WTC11 (cell line): ENCODE results near the gene CHTF8. TPM values are rescaled to one million over a fixed set of nuclear protein-coding genes. Genes with fewer than 3 reads are reported as not detected.

Source experiments
- ATAC-seq: fragments of 200-7000 bp; cut with Tn5 transposase; 2 replicates; pipeline ENCODE4 v1.10.0; 2021; ENCODE audit warnings: mild to moderate bottlenecking, moderate library complexity
- CTCF ChIA-PET: fragments of 300-600 bp; sonication (Branson Sonifier 250); formaldehyde crosslinking; loops from one replicate; lab custom pipeline; 2021; ENCODE audit warnings: antibody characterized with exemption; lab: Charles Lee
- POLR2A ChIA-PET: fragments of 350-600 bp; sonication (Branson Sonifier 250); formaldehyde crosslinking; loops from one replicate; lab custom pipeline; 2021; ENCODE audit warnings: antibody characterized with exemption; lab: Charles Lee
- DNase-seq: peaks from one replicate; pipeline ENCODE4 v3.0.0; 2021; ENCODE audit warnings: low spot score
- H3K27ac Mint-ChIP-seq: 2 replicates; pipeline ENCODE4 v1.8.0; 2021; ENCODE audit warnings: mixed read lengths
- H3K27me3 Mint-ChIP-seq: 2 replicates; pipeline ENCODE4 v1.8.0; 2021; ENCODE audit warnings: low read depth, mild to moderate bottlenecking, moderate library complexity, mixed read lengths
- H3K36me3 Mint-ChIP-seq: 2 replicates; pipeline ENCODE4 v1.8.0; 2021; ENCODE audit warnings: mixed read lengths
- H3K4me1 Mint-ChIP-seq: 2 replicates; pipeline ENCODE4 v1.8.0; 2022; ENCODE audit warnings: mixed read lengths
- H3K4me3 Mint-ChIP-seq: 2 replicates; pipeline ENCODE4 v1.8.0; 2021; ENCODE audit warnings: mild to moderate bottlenecking, moderate library complexity, mixed read lengths
- H3K9me3 Mint-ChIP-seq: 2 replicates; pipeline ENCODE4 v1.8.0; 2021; ENCODE audit warnings: mixed read lengths
- CREM ChIP-seq: sonication (generic); formaldehyde crosslinking; IDR thresholded peaks from 2 replicates; pipeline ENCODE4 v1.8.1; 2022; ENCODE audit warnings: mild to moderate bottlenecking, missing genetic modification reagents, moderate library complexity
- ELF4 ChIP-seq: sonication (generic); formaldehyde crosslinking; IDR thresholded peaks from 2 replicates; pipeline ENCODE4 v1.8.1; 2022; ENCODE audit warnings: low read depth, mild to moderate bottlenecking, moderate library complexity, missing genetic modification reagents
- FOXK1 ChIP-seq: sonication (generic); formaldehyde crosslinking; IDR thresholded peaks from 2 replicates; pipeline ENCODE4 v1.8.0; 2022; ENCODE audit warnings: mild to moderate bottlenecking, moderate library complexity, missing genetic modification reagents
- HMGA2 ChIP-seq: fragments of 250-450 bp; sonication (Bioruptor Pico); IDR thresholded peaks from 2 replicates; pipeline ENCODE4 v1.4.0; 2021; ENCODE audit warnings: mild to moderate bottlenecking, moderate library complexity
- IRF1 ChIP-seq: sonication (generic); formaldehyde crosslinking; IDR thresholded peaks from 2 replicates; pipeline ENCODE4 v1.8.0; 2023; ENCODE audit warnings: missing genetic modification reagents
- NFE2L1 ChIP-seq: sonication (generic); formaldehyde crosslinking; IDR thresholded peaks from 2 replicates; pipeline ENCODE4 v1.8.1; 2023; ENCODE audit warnings: missing genetic modification reagents
- NR2C2 ChIP-seq: sonication (generic); formaldehyde crosslinking; IDR thresholded peaks from 2 replicates; pipeline ENCODE4 v1.8.0; 2022; ENCODE audit warnings: mild to moderate bottlenecking, missing genetic modification reagents
- PREB ChIP-seq: sonication (generic); formaldehyde crosslinking; IDR thresholded peaks from 2 replicates; pipeline ENCODE4 v1.8.1; 2022; ENCODE audit warnings: mild to moderate bottlenecking, missing genetic modification reagents, moderate library complexity, borderline replicate concordance
- RELA ChIP-seq: sonication (generic); formaldehyde crosslinking; IDR thresholded peaks from 2 replicates; pipeline ENCODE4 v1.8.1; 2022; ENCODE audit warnings: missing genetic modification reagents, mild to moderate bottlenecking, borderline replicate concordance
- USF1 ChIP-seq: sonication (generic); formaldehyde crosslinking; IDR thresholded peaks from 2 replicates; pipeline ENCODE4 v1.8.0; 2022; ENCODE audit warnings: mild to moderate bottlenecking, missing genetic modification reagents
- ZBTB21 ChIP-seq: sonication (generic); formaldehyde crosslinking; IDR thresholded peaks from 2 replicates; pipeline ENCODE4 v1.8.1; 2023; ENCODE audit warnings: mild to moderate bottlenecking, missing genetic modification reagents, borderline replicate concordance
- ZBTB43 ChIP-seq: sonication (generic); formaldehyde crosslinking; IDR thresholded peaks from 2 replicates; pipeline ENCODE4 v1.8.1; 2023; ENCODE audit warnings: mild to moderate bottlenecking, missing genetic modification reagents
- ZNF317 ChIP-seq: sonication (generic); formaldehyde crosslinking; IDR thresholded peaks from 2 replicates; pipeline ENCODE4 v1.8.1; 2023; ENCODE audit warnings: low read depth, mild to moderate bottlenecking, moderate library complexity, missing genetic modification reagents, borderline replicate concordance
- ZNF671 ChIP-seq: fragments of 250-450 bp; sonication (Bioruptor Pico); IDR thresholded peaks from 2 replicates; pipeline ENCODE4 v1.8.0; 2021; ENCODE audit warnings: mild to moderate bottlenecking
- total RNA-seq: library from RNA; stranded (reverse); gene quantifications from 3 replicates; pipeline ENCODE4 v1.2.3, GENCODE V29; 2021
- TF ChIP-seq, protein P1 (sequence below): fragments of 250-450 bp; sonication (Bioruptor Pico); IDR thresholded peaks from 2 replicates; pipeline ENCODE4 v1.9.0; 2021; ENCODE audit warnings: mild to moderate bottlenecking, borderline replicate concordance
- TF ChIP-seq, protein P2 (sequence below): fragments of 250-450 bp; sonication (Bioruptor Pico); conservative IDR thresholded peaks from 2 replicates; pipeline ENCODE4 v1.9.0; 2021; ENCODE audit warnings: mild to moderate bottlenecking
- TF ChIP-seq, protein P3 (sequence below): fragments of 250-450 bp; sonication (Bioruptor Pico); IDR thresholded peaks from 2 replicates; pipeline ENCODE4 v2.1.2; 2022; ENCODE audit warnings: mild to moderate bottlenecking, moderate library complexity
- TF ChIP-seq, protein P4 (sequence below): fragments of 250-450 bp; sonication (Bioruptor Pico); IDR thresholded peaks from 2 replicates; pipeline ENCODE4 v1.8.0; 2021; ENCODE audit warnings: mild to moderate bottlenecking

The CHTF8 gene
- total RNA-seq, 1 experiment from 2014 or later: 115 TPM

DNA sequence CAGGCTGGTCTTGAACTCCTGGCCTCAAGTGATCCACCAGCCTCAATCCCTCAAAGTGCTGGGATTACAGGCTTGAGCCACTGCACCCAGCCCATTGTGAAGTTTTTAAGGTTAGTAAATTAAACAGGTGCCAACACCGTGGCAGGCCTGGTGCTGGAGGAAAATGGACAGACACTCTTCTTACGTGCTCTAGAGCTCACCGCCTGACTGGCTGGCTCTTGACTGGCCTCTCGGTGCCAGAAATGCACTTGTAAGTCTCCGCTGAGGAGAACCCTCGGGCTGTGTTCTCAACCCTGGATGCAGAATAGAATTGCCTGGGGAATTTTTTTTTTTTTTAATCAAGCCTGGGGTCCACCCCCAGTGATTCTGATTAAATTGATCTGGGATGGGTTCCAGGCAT lies 37.2 kb downstream of the CHTF8 start (continued):
- TF ChIP-seq, protein P1, sequence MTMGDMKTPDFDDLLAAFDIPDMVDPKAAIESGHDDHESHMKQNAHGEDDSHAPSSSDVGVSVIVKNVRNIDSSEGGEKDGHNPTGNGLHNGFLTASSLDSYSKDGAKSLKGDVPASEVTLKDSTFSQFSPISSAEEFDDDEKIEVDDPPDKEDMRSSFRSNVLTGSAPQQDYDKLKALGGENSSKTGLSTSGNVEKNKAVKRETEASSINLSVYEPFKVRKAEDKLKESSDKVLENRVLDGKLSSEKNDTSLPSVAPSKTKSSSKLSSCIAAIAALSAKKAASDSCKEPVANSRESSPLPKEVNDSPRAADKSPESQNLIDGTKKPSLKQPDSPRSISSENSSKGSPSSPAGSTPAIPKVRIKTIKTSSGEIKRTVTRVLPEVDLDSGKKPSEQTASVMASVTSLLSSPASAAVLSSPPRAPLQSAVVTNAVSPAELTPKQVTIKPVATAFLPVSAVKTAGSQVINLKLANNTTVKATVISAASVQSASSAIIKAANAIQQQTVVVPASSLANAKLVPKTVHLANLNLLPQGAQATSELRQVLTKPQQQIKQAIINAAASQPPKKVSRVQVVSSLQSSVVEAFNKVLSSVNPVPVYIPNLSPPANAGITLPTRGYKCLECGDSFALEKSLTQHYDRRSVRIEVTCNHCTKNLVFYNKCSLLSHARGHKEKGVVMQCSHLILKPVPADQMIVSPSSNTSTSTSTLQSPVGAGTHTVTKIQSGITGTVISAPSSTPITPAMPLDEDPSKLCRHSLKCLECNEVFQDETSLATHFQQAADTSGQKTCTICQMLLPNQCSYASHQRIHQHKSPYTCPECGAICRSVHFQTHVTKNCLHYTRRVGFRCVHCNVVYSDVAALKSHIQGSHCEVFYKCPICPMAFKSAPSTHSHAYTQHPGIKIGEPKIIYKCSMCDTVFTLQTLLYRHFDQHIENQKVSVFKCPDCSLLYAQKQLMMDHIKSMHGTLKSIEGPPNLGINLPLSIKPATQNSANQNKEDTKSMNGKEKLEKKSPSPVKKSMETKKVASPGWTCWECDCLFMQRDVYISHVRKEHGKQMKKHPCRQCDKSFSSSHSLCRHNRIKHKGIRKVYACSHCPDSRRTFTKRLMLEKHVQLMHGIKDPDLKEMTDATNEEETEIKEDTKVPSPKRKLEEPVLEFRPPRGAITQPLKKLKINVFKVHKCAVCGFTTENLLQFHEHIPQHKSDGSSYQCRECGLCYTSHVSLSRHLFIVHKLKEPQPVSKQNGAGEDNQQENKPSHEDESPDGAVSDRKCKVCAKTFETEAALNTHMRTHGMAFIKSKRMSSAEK (CRISPR knock-in tag): no peak
- TF ChIP-seq ZBTB21 (CRISPR knock-in tag) (no peak), HMGA2 (CRISPR knock-in tag) (no peak), IRF1 (CRISPR knock-in tag) (no peak)
- TF ChIP-seq, all 79 proteins: peak for 0

GRCh38 chr16:69094501-69094900 lies 37.9 kb downstream of the CHTF8 start:
- H3K36me3 Mint-ChIP-seq: no peaks in the 10 kb centered on the region
- H3K4me3 Mint-ChIP-seq: no peak overlapping the region
- POLR2A ChIA-PET: interaction anchor here (0.5 to 0.6 kb wide), 4 partner anchors 49 to 207 kb away, joined by 3 to 9 read pairs (median 4); no protein-coding TSS in a partner anchor
- no peak for DNase-seq
- H3K9me3 Mint-ChIP-seq: no peaks in the 10 kb centered on the region
- TF ChIP-seq PREB (CRISPR knock-in tag) (no peak), ZNF317 (CRISPR knock-in tag) (no peak), RELA (CRISPR knock-in tag) (no peak)
- TF ChIP-seq, all 79 proteins: peak for 0
- Mint-ChIP-seq H3K27me3 (no peaks in the 10 kb centered on the region), H3K4me1 (peaks cover 38% of the 10 kb centered on the region), H3K27ac (no peak overlapping the region)
- CTCF ChIA-PET: interaction anchor here (0.7 to 1.0 kb wide), 4 partner anchors 10 to 43 kb away, joined by 3 to 8 read pairs (median 4); no protein-coding TSS in a partner anchor
- ATAC-seq: no peak

- ChIA-PET POLR2A (interaction anchor here (0.5 to 0.6 kb wide), 3 partner anchors 48 to 208 kb away, joined by 3 to 4 read pairs (median 4); no protein-coding TSS in a partner anchor), CTCF (interaction anchor here (0.9 to 1.4 kb wide), 6 partner anchors 10 to 122 kb away, joined by 3 to 8 read pairs (median 3); partner anchors contain the start of gene HAS3)
- Mint-ChIP-seq H3K4me1 (peaks cover 42% of the 10 kb centered on the region), H3K27me3 (no peaks in the 10 kb centered on the region), H3K36me3 (no peaks in the 10 kb centered on the region), H3K4me3 (no peak overlapping the region), H3K27ac (peak overlapping the region; percentile 26; the same call in 1 of the 2 replicates), H3K9me3 (no peaks in the 10 kb centered on the region)
- ATAC-seq (no peak), DNase-seq (no peak)
- TF ChIP-seq, protein P2, sequence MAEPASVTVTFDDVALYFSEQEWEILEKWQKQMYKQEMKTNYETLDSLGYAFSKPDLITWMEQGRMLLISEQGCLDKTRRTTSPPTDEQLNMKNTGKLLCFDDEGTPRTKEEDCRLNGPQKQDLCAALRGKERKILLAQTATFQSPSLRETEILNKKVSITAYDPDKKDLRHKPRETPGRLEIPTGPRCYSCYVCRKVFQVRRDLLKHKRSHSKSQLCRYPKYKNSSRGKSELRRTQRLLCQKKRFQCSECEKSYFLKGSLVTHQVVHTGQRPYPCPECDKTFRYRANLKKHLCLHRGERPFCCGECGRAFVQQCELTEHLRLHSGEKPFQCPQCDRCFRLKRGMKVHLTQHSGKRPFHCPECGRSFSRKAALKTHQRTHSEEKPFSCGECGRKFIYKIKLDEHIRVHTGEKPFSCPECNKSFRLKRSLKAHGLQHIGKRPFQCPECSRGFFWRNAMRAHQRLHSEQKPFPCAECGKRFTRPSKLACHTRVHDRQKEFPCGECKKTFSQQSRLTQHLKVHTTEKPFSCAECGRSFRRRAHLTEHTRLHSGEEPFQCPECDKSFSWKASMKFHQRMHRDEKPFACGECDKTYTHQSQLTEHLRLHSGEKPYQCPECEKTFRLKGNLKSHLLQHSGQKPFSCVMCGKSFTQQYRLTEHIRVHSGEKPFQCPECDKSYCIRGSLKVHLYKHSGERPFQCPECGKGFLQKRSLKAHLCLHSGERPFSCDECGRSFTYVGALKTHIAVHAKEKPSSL (CRISPR knock-in tag): no peak
- no peak for TF ChIP-seq FOXK1 (CRISPR knock-in tag)
- TF ChIP-seq ZBTB43: no peak
- TF ChIP-seq CREM: no peak
- no peak for TF ChIP-seq NFE2L1 (CRISPR knock-in tag)
- TF ChIP-seq ELF4: no peak
- no peak for TF ChIP-seq USF1 (CRISPR knock-in tag)
- TF ChIP-seq, protein P3, sequence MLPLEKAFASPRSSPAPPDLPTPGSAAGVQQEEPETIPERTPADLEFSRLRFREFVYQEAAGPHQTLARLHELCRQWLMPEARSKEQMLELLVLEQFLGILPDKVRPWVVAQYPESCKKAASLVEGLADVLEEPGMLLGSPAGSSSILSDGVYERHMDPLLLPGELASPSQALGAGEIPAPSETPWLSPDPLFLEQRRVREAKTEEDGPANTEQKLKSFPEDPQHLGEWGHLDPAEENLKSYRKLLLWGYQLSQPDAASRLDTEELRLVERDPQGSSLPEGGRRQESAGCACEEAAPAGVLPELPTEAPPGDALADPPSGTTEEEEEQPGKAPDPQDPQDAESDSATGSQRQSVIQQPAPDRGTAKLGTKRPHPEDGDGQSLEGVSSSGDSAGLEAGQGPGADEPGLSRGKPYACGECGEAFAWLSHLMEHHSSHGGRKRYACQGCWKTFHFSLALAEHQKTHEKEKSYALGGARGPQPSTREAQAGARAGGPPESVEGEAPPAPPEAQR (CRISPR knock-in tag): no peak
- TF ChIP-seq, protein P4, sequence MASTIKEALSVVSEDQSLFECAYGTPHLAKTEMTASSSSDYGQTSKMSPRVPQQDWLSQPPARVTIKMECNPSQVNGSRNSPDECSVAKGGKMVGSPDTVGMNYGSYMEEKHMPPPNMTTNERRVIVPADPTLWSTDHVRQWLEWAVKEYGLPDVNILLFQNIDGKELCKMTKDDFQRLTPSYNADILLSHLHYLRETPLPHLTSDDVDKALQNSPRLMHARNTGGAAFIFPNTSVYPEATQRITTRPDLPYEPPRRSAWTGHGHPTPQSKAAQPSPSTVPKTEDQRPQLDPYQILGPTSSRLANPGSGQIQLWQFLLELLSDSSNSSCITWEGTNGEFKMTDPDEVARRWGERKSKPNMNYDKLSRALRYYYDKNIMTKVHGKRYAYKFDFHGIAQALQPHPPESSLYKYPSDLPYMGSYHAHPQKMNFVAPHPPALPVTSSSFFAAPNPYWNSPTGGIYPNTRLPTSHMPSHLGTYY (CRISPR knock-in tag): no peak
- TF ChIP-seq ZNF671 (CRISPR knock-in tag): no peak
- no peak for TF ChIP-seq NR2C2 (CRISPR knock-in tag)
Measured at GRCh38 chr16:69093974-69094373, 38.4 kb downstream of the CHTF8 start.
